ENCODE results near the gene SPTBN4.
"Not testable (repeated sequence)": the region's sequence is repeated elsewhere in the genome, so short reads cannot be mapped to it uniquely, and the experiment has no call there.

The SPTBN4 gene

DNA sequence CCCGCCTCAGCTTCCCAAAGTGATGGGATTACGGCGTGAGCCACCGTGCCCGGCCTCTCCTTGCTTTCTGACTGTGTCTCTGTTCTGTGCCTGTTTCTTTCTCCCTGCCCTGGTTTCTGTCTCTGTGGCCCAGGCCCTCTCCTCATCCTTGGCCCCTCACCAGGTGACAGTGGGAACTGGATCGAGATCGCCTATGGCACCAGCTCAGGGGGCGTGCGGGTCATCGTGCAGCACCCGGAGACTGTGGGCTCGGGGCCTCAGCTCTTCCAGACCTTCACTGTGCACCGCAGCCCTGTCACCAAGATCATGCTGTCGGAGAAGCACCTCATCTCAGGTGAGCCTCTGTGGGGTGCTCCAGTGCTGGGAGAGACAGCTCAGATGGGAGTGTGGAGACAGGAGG lies 119.8 kb downstream of the SPTBN4 start:
- DNase-seq (ENCODE audit: low read depth in 2 of 2): no peak

DNA sequence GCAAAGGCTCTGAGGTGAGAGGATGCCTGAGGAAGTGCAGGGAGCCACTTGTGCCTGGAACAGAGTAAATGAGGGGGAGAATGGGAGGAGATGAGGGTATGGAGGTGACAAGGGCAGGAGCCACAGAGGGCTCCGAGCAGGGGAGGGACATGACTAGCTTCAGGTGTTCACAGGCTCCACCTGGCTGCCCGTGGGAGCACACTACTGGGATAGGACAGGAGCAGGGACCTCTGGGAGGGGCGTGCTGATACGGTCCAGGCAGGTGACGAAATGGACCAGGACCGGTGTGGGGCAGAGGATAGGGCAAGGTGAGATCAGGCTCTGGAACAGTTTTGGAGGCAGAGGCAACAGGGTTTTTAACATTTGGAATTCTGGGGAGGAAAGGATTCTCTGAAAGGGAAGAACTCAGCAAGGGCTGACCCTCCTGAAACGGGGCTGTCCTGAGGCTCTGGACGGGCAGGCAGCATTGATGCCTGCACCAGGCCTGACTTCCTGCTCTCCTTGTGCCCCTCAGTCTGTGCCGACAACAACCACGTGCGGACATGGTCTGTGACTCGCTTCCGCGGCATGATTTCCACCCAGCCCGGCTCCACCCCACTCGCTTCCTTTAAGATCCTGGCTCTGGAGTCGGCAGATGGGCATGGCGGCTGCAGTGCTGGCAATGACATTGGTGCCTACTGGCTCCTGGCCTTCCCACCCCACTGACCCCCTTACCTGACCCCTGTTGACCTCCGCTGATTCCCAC lies 121.5 kb downstream of the SPTBN4 start:
- DNase-seq (ENCODE audit: low read depth in 2 of 2): no peak

DNA sequence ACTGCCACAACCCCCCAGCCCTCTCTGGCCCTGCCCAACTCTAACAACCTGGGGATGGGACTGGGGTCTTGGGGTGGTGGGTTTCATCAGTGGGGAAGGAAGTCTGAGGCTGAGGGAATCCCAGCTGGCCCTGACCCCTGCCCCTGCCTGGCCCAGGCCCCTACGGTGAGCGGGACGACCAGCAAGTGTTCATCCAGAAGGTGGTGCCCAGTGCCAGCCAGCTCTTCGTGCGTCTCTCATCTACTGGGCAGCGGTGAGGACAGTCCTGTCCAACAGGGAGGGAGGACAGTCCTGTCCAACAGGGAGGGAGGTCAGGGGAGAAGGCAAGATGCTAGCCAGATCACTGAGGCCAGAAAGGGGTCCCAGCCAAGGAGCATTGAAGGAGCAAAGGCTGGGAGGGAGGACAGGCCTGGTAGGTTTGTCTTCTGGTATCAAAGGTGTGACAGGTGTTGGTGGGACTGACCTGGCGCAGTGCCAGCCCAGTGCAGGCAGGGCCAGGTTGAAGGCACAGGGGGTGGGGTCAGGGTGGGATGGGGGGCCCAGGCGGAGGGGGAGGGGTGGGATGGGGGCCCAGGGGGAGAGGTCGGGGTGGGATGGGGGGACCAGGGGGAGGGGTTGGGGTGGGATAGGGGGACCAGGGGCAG lies 122.2 kb downstream of the SPTBN4 start:
- no peak for DNase-seq (ENCODE audit: low read depth in 2 of 2)

DNA sequence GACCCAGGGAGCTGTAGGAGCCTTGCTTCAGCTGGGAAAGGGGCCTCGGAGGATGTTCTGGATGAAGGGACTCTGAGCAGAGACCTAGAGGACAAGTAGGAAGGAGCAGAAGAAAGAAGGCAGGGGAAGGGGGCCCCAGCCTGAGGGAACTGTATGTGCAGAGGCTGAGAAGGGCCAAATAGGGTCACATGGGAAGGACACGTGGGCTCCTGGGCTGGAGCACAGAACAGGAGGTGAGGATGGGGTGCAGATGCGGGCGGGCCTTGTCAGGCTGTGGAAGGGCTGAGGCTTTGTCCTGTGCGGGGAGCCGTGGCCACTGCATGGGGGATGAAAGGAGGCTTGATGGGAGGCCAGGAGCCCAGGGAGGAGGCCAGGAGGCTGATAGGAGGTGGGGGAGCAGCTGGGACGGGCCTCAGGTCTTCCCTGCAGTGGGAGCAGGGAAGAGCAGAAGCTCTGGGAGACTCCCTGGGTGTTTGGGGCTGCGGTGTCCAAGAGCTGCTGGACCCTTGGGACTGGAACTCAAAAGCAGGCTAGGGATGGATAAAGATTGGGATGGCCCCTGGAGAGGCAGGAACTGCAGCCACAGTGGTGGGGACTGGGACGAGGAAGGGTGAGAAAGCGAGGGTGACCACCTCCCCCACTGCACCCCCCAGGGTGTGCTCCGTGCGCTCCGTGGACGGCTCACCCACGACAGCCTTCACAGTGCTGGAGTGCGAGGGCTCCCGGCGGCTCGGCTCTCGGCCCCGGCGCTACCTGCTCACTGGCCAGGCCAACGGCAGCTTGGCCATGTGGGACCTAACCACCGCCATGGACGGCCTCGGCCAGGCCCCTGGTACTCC lies 123.0 kb downstream of the SPTBN4 start:
- no peak for DNase-seq (ENCODE audit: low read depth in 2 of 2)

DNA sequence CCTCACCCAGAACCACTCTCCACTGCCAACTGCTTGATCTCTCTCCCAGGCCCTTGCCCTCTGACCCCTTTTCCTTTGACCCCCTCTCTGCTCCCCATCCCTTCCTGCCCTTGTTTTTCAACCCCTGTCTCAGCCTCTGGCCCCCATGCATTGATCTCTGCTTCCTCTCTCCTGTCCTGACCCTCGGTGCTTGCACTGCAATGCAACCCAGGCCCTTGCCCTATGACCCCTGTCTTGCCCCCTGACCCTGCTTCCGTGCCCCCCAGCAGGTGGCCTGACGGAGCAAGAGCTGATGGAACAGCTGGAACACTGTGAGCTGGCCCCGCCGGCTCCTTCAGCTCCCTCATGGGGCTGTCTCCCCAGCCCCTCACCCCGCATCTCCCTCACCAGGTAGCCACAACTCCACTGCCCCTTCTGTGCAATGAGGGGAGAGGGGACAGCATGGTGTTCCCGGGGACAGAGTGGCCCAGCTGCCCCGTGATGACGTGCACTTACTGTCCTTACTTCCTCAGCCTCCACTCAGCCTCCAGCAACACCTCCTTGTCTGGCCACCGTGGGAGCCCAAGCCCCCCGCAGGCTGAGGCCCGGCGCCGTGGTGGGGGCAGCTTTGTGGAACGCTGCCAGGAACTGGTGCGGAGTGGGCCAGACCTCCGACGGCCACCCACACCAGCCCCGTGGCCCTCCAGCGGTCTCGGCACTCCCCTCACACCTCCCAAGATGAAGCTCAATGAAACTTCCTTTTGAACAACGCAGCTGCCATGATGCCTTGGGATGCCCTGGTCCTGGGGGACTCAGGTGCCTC lies 123.9 kb downstream of the SPTBN4 start:
- no peak for DNase-seq (ENCODE audit: low read depth in 2 of 2)

DNA sequence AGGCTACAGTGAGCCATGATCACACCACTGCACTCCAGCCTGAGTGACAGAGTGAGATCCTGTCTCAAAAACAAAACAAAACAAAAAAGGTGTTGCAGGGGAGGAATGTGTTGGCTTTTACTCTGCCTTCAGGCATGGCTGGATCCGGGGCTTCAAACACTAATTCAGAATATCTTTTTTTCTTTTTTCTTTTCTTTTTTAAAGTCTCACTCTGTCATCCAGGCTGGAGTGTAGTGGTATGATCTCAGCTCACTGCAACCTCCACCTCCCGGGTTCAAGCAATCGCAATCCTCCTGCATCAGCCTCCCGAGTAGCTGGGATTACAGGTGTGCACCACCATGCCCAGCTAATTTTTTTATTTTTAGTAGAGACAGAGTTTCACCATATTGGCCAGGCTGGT lies 124.9 kb downstream of the SPTBN4 start:
- not testable (repeated sequence) for DNase-seq (ENCODE audit: low read depth in 2 of 2)

DNA sequence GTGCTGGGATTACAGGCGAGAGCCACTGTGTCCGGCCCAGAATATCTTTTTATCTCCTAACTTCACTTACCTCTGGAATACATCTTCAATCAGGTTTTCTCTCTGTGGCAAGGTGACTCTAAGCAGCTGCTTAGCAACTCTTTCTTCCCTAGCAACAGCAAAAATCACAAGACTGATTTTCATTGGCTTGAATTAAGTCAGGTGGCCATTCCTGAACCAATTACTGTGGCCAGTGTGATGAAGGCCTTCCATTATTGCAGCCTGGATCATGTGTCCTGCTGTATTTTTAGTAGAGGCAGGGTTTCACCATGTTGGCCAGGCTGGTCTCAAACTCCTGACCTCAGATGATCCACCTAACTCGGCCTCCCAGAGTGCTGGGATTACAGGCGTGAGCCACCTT lies 125.4 kb downstream of the SPTBN4 start:
- no peak for DNase-seq (ENCODE audit: low read depth in 2 of 2)

DNA sequence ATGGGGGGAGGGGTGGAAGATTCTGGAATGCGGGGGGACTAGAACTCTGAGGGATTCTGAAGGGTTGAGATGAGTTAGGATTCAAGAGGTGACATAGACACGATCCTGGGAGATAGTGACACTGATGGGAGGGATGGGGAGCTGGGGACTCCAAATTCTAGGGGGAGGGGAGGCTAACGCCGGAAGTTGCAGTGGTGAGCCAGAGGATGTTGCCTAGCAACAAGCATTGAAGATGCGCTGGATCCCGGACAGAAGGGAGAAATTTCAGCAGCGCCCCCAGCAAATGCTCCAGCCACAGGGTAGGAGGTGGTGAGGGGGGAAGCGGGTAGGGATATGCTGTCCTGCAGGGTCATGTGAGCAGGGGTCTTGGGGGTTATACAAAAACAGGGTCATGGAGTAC lies 127.5 kb downstream of the SPTBN4 start:
- DNase-seq (ENCODE audit: low read depth in 2 of 2): no peak

DNA sequence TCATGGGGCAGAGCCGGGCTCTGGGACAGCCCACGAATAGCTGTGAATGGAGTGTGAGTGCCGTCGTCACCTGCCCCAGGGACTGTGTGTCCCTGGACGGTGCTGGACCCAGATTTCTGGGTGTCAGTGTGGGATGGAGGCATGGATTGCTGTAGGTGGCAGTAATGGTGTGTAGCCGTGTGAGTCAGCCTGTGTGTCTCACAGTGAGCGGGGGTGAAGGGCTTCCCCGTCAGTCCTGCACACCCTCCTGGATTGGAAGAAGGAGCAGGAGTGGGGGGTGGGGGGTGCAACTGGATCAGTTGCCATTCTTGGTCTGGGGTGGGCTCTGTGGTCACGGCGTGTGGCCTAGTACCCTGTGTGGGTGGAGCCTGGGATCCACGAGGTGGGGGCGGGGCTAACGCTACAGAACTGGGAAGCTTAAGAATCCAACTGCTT lies 127.9 kb downstream of the SPTBN4 start:
- DNase-seq (ENCODE audit: low read depth in 2 of 2): no peak

DNA sequence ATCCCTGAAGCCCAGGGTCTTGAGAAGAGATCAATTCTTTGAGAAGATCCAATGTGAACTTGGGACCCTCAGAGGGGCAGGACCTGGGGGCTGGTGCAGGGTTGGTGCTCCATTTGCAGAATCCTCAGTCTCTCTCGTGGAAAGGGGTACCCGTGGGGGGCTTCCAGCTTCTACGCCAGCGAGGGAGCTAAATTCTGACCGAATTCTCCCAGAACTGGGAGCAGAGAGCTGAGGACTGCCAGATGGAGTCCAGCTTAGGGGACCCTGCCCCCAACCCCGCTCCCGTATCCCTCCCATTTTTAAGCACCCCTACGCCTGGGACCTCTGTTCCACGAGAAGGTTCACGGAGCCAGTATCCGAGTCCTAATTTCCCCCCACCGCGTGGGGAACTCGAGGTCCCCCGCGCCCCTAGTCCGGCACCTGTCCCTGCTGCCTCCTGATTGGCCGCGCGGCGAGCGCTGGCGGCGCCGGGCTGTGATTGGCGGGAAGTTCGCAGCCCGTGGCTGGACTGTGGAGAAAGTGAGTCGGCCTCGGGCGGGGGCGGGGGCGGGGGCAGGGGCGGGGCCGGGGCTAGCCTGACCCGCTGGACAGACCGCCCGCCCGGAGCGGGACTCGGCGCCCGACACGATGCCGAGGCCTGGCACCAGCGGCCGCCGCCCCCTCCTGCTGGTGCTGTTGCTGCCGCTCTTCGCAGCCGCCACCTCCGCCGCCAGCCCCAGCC lies 130.0 kb downstream of the SPTBN4 start:
- no peak for DNase-seq (ENCODE audit: low read depth in 2 of 2)

DNA sequence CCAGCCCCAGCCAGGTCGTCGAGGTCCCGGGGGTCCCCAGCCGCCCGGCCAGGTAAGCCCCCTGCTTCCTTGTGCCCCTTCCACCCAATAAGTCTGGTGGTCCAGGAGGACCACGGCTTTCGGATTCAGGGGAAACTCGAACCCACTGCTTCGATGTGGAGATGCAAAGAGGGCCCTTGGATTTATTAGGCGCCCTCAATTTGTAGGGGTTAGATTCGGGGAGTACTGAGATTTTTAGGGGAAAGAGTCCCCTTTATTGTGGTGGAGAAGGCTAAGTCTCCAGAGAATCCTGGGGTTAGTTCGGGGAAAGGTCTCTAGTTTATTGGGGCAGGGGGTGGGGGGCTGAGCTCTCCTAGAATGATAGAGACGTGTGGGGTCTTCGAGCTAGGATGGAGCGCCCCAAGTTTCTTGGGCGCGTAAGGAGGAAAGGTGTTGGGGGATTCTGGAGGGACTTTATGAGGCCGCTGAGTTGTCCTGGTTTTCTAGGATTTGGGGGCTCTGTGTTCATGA lies 130.6 kb downstream of the SPTBN4 start:
- no peak for DNase-seq (ENCODE audit: low read depth in 2 of 2)

DNA sequence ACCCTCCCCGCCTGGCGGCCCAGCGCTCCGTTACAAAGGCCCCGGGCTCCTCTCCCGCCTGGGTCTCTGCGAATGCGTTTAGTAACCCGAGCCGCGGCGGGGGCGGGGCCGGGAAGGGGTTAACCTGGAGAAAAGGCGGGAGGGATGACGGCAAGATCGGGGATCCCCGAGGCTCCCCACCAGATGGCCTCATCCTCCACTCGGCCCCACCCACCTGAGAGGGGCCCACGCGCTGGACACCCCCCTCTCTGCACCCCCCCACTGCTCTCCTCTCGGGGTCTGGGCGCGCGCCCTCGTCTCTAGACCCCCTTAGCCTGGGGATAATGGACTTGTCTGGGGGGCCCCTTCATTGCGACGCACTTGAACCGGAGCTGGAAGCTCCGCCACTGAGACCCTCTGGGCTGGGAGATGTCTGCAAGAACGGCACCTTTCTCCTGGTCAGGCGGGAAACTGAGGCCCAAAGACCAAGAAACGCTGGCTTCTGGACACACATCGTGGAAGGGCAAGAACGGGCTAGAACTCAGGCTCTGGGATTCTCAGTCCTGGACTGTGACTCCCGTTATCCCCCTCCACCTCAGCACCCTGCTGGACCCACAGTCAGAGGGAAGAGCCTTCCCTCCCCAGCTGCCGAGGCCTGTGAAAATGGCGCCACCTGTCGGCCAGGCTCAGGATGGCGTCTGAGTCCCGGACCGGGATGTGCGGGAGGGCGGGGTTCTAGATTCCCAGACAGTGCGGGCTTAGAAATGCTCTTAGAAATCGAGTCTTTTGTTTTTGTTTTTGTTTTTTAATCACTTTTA lies 131.5 kb downstream of the SPTBN4 start:
- peak; percentile 71 to 81 for DNase-seq (ENCODE audit: low read depth in 2 of 2)

DNA sequence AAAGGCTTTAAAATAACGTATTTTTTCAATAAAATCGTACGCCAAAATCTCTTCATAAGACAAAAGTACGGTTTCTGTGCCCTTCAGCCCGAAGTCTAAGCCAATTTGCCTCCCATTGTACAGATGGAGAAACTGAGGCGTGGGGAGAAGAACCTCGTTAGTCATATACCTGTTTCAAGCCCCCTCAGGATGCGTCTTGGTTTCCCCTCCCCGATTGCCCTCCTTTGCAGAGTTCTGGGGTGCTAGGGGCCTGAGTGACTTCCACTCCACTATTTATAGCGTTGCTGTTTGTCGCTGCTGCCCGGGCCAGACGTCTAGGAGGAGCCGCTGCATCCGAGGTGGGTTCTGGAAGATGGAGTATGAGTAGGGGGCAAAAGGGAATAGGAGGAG lies 132.1 kb downstream of the SPTBN4 start:
- DNase-seq (ENCODE audit: low read depth in 2 of 2): no peak

DNA sequence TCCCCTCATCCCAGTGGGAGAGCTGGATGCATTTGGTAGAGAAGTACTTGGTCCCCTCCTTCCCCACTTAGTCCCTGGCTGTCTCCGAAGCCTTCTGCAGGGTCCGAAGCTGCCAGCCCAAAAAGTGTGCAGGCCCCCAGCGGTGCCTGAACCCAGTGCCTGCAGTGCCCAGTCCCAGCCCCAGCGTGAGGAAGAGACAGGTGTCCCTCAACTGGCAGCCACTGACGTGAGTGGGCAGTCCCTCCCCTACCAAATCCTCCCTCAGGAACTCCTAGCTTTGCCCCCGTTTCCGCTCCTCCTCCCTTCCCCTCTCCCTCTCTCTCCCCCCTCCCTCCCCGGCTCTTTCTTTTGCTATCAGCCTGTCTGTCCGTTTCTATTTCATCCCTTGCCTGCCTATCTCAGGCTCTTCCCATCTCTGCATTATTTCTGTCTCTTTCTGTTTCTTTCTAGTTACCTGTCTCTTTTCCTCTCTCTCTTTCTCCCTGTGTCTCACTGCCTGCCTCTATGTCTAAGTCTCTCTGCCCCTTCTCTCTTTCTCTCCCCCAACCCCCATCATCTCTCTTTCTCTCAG lies 132.6 kb downstream of the SPTBN4 start:
- DNase-seq (ENCODE audit: low read depth in 2 of 2): no peak

DNA sequence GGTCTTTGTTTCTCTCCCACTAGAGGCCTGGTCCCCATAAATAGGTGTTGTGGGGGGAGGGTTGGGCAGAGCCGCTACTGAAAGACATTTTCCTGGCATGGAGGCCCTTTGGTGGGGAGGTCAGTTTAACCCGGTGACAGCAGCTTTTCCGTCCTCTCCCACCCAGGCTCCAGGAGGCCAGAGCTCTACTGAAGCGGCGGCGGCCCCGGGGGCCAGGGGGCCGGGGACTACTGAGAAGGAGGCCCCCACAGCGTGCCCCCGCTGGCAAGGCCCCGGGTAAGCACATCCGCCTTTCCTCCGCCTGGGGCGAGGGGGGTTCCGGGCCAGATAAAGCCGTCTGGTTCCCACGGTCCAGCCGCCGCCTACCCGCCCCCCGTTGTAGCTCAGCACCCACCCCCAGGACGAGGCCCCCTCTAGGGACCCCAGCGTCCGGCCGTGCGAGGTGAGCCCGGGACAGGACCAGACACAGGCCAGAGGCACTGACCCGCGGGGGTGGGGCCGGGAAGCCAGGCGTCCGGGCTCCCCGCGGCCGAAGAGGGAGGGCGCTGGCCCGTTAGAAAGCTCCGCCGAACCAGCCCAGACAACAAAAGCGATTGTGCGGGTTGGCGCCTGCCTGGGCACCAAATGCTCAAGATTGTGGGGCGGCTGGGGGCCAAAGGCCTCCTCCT lies 133.2 kb downstream of the SPTBN4 start:
- no peak for DNase-seq (ENCODE audit: low read depth in 2 of 2)

DNA sequence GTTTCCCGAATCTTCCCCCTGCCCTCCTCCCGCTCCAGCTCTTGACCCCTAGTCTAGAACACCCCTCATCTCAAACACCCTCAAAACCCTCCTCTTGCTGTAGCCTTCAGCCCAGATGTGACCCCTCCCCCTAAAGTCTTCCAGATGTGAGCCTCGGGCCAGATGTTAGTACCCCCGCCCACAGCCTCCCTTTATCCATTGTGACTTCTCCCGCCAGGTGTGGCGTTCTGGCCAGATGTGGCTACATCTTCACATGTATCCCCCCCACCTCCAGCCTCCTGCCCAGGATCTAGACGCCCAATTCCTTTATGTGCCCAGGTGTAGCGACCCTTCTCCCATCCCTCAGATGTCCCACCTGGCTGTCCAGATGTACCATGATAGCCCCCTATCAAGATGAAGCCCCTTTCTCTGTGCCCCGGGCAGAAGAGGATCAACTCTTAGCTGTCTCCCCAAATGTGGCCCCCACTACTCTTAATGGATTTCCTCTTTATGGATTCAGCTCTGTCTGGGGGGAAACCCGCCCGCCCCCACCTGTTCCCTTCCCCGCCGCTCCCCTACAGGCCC lies 133.9 kb downstream of the SPTBN4 start:
- no peak for DNase-seq (ENCODE audit: low read depth in 2 of 2)

DNA sequence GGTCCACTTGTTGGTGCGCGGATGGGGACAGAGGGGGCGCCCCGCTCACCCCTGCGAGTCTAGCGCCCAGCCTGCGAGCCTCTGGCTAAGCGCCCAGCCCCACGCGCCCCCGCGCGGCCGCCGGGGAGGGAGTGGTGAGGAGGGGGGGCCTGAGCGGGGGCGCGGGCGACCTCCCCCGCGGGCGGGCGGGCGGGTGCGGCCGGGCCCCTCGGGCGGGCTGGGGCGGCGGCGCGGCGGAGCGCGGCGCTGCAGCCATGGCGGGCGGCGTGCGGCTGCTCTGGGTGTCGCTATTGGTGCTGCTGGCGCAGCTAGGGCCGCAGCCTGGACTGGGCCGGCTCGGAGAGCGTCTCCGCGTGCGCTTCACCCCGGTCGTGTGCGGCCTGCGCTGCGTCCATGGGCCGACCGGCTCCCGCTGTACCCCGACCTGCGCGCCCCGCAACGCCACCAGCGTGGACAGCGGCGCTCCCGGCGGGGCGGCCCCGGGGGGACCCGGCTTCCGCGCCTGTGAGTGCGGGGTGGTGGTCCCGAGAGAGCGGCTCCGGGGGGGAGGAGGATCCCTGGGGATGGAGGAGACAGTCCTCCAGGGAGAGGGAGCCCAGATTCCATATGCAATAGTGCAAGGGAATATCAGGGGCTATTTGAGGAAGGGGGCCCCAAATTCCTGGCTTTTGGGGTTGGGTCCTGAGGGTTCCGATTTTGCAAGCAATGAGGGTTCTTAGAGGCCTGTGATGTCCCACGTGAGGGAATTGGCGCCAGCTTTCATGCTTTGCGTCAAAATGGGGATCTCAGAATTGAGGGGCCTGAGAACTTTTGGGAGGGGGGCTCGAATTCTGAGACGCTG lies 134.6 kb downstream of the SPTBN4 start, which contains the start of gene LTBP4:
Gene LTBP4, plus strand, starts transcription at position 236 of the 841 bp plus-strand sequence. Its CDS starts 19 bp downstream, at position 255.
- no peak for DNase-seq (ENCODE audit: low read depth in 2 of 2)

DNA sequence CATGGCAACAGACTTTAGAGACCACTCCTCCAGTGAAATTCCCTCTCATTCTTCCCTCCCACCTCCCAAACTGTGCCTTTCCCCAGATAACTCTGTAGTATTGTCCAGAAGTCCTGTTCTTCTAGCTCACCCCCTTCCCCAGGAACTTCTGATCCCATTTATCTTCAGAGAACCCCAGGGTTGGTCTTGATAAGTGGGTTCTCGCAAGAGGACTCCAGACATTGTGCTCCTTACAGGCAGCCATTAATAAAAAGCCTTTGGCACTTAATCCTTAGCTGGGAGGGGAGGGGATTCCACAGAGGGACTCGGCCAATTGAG lies 136.2 kb downstream of the SPTBN4 start:
- no peak for DNase-seq (ENCODE audit: low read depth in 2 of 2)

Data from stimulated activated CD4-positive, alpha-beta T cell treated with anti-CD3 and anti-CD28 coated beads, Interleukin-12 subunit alpha, Interleukin-12 subunit beta, amount 100 ng/mL, for 24 hours (primary cell).